Upper lobe of left lung (tissue), 6 donors: ENCODE results near the gene LIPC. TPM values are rescaled to one million over a fixed set of nuclear protein-coding genes. Genes with fewer than 3 reads are reported as not detected.

Experiments used
- ATAC-seq, 2 donors: fragments of 200-7000 bp; cut with Tn5 transposase; one replicate each; pipeline ENCODE4 v1.9.1; 2022; ENCODE audit warnings: mild to moderate bottlenecking in 2 of 2, moderate library complexity in 2 of 2; ENCODE audit not compliant: low FRiP score in 2 of 2
- DNase-seq, 2 donors: peaks; one replicate each; pipeline ENCODE4 v3.0.0-alpha.2; 2019 to 2020
- H3K27ac ChIP-seq, 4 donors: fragments of 200-600 bp; sonication (generic); one replicate each; pipeline ENCODE4 v1.5.1; 2016 to 2019
- H3K27me3 ChIP-seq, 4 donors: fragments of 200-600 bp; sonication (generic); one replicate each; pipeline ENCODE4 v1.5.1; 2017 to 2019
- H3K36me3 ChIP-seq, 4 donors: fragments of 200-600 bp; sonication (generic); one replicate each; pipeline ENCODE4 v1.5.1; 2016 to 2019
- H3K4me1 ChIP-seq, 4 donors: fragments of 200-600 bp; sonication (generic); one replicate each; pipeline ENCODE4 v1.5.1; 2018 to 2019
- H3K4me3 ChIP-seq, 4 donors: fragments of 200-600 bp; sonication (generic); one replicate each; pipeline ENCODE4 v1.5.1; 2017 to 2019; ENCODE audit warnings: mild to moderate bottlenecking in 2 of 4, moderate library complexity in 1 of 4
- H3K9me3 ChIP-seq, 4 donors: fragments of 200-600 bp; sonication (generic); one replicate each; pipeline ENCODE4 v1.5.1; 2018 to 2019
- EP300 ChIP-seq, 4 donors: sonication (generic); formaldehyde crosslinking; IDR thresholded peaks; one replicate each; pipeline ENCODE4 v1.5.1; 2017; ENCODE audit warnings: antibody characterized with exemption in 4 of 4, control low read depth in 2 of 4
- POLR2A ChIP-seq, 4 donors: fragments of 450-650 bp; IDR thresholded peaks; one replicate each; pipeline ENCODE4 v1.5.1; 2016 to 2017; ENCODE audit warnings: antibody characterized with exemption in 4 of 4, mild to moderate bottlenecking in 2 of 4
- POLR2AphosphoS5 ChIP-seq, 2 donors: sonication (generic); formaldehyde crosslinking; IDR thresholded peaks; one replicate each; pipeline ENCODE4 v1.5.1; 2017; ENCODE audit warnings: antibody characterized with exemption in 2 of 2
- WGBS, 2 donors: methylation state at CpG; one replicate each; pipeline ENCODE4 v1.1.5; 2017 to 2018; 5-methylcytosine and 5-hydroxymethylcytosine counted together
- total RNA-seq, 6 donors: library from RNA; depleted of rRNA in 4 of 6; stranded (reverse); fragments of >200 nt in 4 of 6; gene quantifications; one replicate each; pipeline versions ENCODE4 v1.1.0 to v1.2.1, GENCODE V29; 2016 to 2021
- TF ChIP-seq, protein P1 (sequence below), 6 experiments: fragments of 450-650 bp in 4 of 6; fragments of 200-600 bp in 2 of 6; sonication (generic) in 2 of 6; IDR thresholded peaks; one replicate each; pipeline ENCODE4 v1.5.1; 2016 to 2019; ENCODE audit warnings: antibody characterized with exemption in 6 of 6
- donor health status: DM: no; HTN: no; CAD: no; lungs with moderate emphysema.
- donor health status: DM: no; HTN: yes; CAD: no; lungs with severe emphysema.

Gene LIPC
- total RNA-seq, 6 donors from 2014 or later: 0.40 to 0.89 (median 0.75) TPM; not detected in 2

DNA sequence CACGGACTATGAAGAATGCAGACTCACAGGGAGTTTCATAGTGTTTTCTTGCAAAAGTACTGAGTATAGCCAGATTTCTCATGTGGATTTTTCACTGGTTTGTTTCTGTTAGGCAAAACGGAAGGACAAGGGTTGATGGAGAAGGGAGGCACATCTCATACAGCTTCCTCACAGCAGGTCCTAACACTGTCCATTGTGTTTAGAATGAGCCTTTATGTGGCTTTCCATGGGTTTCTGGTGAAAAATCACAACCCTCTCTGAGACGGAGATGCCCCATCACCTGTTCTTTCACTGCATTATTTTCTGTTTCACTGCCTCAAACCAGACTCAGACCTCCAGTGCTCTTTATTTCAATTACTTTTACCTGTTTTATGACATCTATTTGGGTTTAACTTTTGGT is 25.0 kb upstream of the LIPC start:
- Histone ChIP-seq H3K27me3 (no peaks in the 10 kb centered on the region), H3K9me3 (no peaks in the 10 kb centered on the region), H3K4me1 (peaks cover 0 to 5% (median 0%) of the 10 kb centered on the region in 4 donors), H3K27ac (no peak overlapping the region), H3K4me3 (no peak overlapping the region), H3K36me3 (no peaks in the 10 kb centered on the region)
- WGBS, 2 donors: 87 to 89% methylated on average over 3 of the region's 3 CpGs
- DNase-seq (no peak), ATAC-seq (no peak)
- TF ChIP-seq POLR2AphosphoS5 (IDR thresholded peaks at IDR 0.05) (no peak), EP300 (IDR thresholded peaks at IDR 0.05) (no peak), POLR2A (IDR thresholded peaks at IDR 0.05) (no peak)
- TF ChIP-seq, protein P1, sequence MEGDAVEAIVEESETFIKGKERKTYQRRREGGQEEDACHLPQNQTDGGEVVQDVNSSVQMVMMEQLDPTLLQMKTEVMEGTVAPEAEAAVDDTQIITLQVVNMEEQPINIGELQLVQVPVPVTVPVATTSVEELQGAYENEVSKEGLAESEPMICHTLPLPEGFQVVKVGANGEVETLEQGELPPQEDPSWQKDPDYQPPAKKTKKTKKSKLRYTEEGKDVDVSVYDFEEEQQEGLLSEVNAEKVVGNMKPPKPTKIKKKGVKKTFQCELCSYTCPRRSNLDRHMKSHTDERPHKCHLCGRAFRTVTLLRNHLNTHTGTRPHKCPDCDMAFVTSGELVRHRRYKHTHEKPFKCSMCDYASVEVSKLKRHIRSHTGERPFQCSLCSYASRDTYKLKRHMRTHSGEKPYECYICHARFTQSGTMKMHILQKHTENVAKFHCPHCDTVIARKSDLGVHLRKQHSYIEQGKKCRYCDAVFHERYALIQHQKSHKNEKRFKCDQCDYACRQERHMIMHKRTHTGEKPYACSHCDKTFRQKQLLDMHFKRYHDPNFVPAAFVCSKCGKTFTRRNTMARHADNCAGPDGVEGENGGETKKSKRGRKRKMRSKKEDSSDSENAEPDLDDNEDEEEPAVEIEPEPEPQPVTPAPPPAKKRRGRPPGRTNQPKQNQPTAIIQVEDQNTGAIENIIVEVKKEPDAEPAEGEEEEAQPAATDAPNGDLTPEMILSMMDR (IDR thresholded peaks at IDR 0.05): no peak

DNA sequence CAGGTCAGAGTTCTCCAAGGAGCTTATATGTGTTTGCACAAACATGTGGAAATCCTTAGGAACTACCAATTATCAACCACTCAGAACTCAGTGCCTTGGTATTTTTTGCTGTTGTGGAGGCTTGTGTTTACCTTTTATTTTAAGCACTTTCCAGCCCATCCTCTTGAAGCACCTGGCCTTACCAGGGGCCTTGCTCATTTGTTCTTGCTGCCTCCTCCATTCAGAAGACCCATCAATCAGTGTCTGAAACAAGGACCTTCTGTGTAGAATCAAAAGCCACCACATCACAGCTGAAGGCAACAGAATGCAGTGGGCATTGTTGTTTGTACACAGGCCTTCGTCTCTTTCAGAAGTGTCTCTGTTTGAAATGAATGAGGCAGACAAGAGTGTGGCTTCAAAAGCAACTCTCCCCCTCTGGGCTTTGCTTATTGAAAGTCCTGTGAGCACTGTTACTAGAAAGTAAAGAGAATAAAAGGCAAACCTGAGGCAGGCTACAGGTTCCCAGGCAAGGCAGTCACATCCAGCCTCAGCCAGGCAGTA is 24.5 kb upstream of the LIPC start:
- H3K4me3 ChIP-seq: no peak overlapping the region
- H3K36me3 ChIP-seq: no peaks in the 10 kb centered on the region
- ATAC-seq (no peak), DNase-seq (no peak)
- H3K27ac ChIP-seq: no peak overlapping the region
- H3K9me3 ChIP-seq: no peaks in the 10 kb centered on the region
- TF ChIP-seq POLR2AphosphoS5 (IDR thresholded peaks at IDR 0.05) (no peak), EP300 (IDR thresholded peaks at IDR 0.05) (no peak), POLR2A (IDR thresholded peaks at IDR 0.05) (no peak)
- TF ChIP-seq, protein P1 (IDR thresholded peaks at IDR 0.05): no peak
- WGBS, 2 donors: 64 to 69% methylated on average over 1 of the region's 1 CpG
- H3K27me3 ChIP-seq: no peaks in the 10 kb centered on the region
- H3K4me1 ChIP-seq: peaks cover 0 to 5% (median 0%) of the 10 kb centered on the region in 4 donors

DNA sequence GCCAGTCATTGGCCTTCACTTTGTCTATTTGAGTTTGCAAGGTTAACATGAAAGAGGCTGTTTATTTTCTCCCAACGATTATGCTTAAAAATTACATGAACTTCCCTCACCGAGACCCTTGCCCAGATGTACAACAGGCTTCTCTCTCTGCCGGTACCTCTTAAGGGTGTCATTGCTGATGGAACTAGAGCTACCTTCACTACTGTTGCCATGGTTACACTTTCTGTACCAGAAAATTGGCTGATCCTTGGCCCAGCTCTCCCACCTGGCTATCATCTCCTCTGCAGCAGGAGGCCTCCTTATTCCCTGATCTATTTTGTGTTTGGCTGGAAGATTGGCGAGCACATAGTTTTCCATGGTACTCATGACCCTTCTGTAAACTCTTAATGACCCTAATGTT is 24.0 kb upstream of the LIPC start:
- Histone ChIP-seq H3K27ac (no peak overlapping the region), H3K4me1 (peaks cover 0 to 5% (median 0%) of the 10 kb centered on the region in 4 donors), H3K27me3 (no peaks in the 10 kb centered on the region), H3K9me3 (no peaks in the 10 kb centered on the region), H3K36me3 (no peaks in the 10 kb centered on the region), H3K4me3 (no peak overlapping the region)
- TF ChIP-seq POLR2AphosphoS5 (IDR thresholded peaks at IDR 0.05) (no peak), EP300 (IDR thresholded peaks at IDR 0.05) (no peak), POLR2A (IDR thresholded peaks at IDR 0.05) (no peak)
- TF ChIP-seq, protein P1 (IDR thresholded peaks at IDR 0.05): no peak
- WGBS, 2 donors: 90 to 92% methylated on average over 4 of the region's 4 CpGs
- DNase-seq: no peak
- no peak for ATAC-seq

DNA sequence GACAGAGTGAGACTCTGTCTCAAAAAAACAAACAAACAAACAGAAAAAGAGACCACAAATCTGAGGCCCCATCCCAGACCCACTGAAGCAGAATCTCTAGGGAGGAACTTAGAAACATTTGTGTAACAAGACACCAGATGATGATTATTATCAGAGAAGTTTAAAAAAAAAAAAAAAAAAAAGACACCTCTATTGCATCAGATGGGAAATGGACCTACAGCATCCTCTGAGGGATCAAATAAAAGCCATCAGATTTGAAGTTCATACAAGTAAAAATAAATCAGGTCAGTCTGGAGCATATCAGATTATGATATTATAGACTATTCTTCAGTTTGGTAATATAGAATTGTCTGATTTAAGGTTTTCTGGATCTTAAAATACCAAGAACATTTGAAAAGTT is 21.9 kb upstream of the LIPC start:
- Histone ChIP-seq H3K36me3 (no peaks in the 10 kb centered on the region), H3K4me3 (peak overlapping the region in 2 of 4 donors; percentile 6 to 29), H3K27ac (no peak overlapping the region), H3K27me3 (no peaks in the 10 kb centered on the region), H3K4me1 (peaks cover 0 to 5% (median 0%) of the 10 kb centered on the region in 4 donors), H3K9me3 (no peaks in the 10 kb centered on the region)
- TF ChIP-seq EP300 (IDR thresholded peaks at IDR 0.05): no peak
- no peak for TF ChIP-seq POLR2A (IDR thresholded peaks at IDR 0.05)
- TF ChIP-seq, protein P1 (IDR thresholded peaks at IDR 0.05): no peak
- no peak for TF ChIP-seq POLR2AphosphoS5 (IDR thresholded peaks at IDR 0.05)
- ATAC-seq: no peak
- no peak for DNase-seq

DNA sequence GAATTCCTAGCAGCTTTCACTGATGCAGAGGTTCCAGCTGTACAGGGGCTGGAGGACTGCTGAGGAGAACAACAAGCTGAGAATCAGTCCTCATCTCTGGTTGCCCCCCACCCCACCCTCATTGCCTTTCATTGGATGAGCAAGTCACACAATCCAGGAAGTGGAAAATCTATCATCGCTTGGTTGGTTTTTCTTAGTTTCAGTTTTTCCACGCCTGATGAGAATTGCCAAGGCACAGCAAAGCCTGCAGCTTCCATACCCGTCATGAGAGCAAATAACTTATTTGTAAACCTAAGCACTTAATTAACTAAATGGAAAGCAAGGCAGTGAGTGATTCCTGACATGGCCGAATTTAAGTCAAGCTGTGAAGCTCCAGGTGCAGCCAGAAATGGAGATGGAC is 21.4 kb upstream of the LIPC start:
- TF ChIP-seq, protein P1 (IDR thresholded peaks at IDR 0.05): no peak
- TF ChIP-seq POLR2AphosphoS5 (IDR thresholded peaks at IDR 0.05): no peak
- no peak for TF ChIP-seq POLR2A (IDR thresholded peaks at IDR 0.05)
- no peak for TF ChIP-seq EP300 (IDR thresholded peaks at IDR 0.05)
- Histone ChIP-seq H3K27me3 (no peaks in the 10 kb centered on the region), H3K9me3 (no peaks in the 10 kb centered on the region), H3K36me3 (no peaks in the 10 kb centered on the region), H3K4me3 (peak overlapping the region in 3 of 4 donors; percentile 6 to 29 (median 11)), H3K27ac (no peak overlapping the region), H3K4me1 (peaks cover 0 to 5% (median 0%) of the 10 kb centered on the region in 4 donors)
- ATAC-seq: peak in 1 of 2 donors; percentile 38
- no peak for DNase-seq
- WGBS, 2 donors: 63 to 69% methylated on average over 4 of the region's 4 CpGs
